ENCODE data around the gene MOB2. TPM values are rescaled to one million over a fixed set of nuclear protein-coding genes. Genes with fewer than 3 reads are reported as not detected.

The MOB2 gene
- total and polyA plus RNA-seq, 4 donors: 8.3 to 18.5 (median 14.8) TPM

- Histone ChIP-seq H3K27me3 (ENCODE audit: control insufficient read depth in 4 of 4, insufficient read depth in 4 of 4, low read length in 3 of 4) (no peaks in the 10 kb centered on the region), H3K4me3 (ENCODE audit: low read depth in 1 of 3, low read length in 3 of 3) (no peak overlapping the region), H3K9me3 (ENCODE audit: control insufficient read depth in 4 of 4, low read length in 3 of 4) (no peaks in the 10 kb centered on the region), H3K9ac (ENCODE audit: low read depth in 1 of 2, low read length in 2 of 2) (no peak overlapping the region), H3K4me1 (ENCODE audit: control insufficient read depth in 4 of 4, insufficient read depth in 4 of 4, low read length in 3 of 4) (peaks cover 0 to 6% (median 2%) of the 10 kb centered on the region in 4 donors), H3K27ac (ENCODE audit: low read depth in 1 of 2, low read length in 2 of 2) (no peak overlapping the region), H3K36me3 (ENCODE audit: control insufficient read depth in 4 of 4, insufficient read depth in 3 of 4, low read depth in 1 of 4, low read length in 3 of 4) (peaks cover 3 to 16% (median 8%) of the 10 kb centered on the region in 4 donors)
- DNase-seq (ENCODE audit: low spot score): no peak
- 82% methylated on average over 6 of the region's 6 CpGs for WGBS
- TF ChIP-seq GABPA (IDR thresholded peaks at IDR 0.05 in 1 of 2, conservative IDR thresholded peaks at IDR 0.05 in 1 of 2) (no peak), EGR1 (IDR thresholded peaks at IDR 0.05; ENCODE audit: low read depth in 2 of 2) (no peak), FOXA2 (IDR thresholded peaks at IDR 0.05) (no peak), ZBTB33 (IDR thresholded peaks at IDR 0.05) (no peak), FOXA1 (IDR thresholded peaks at IDR 0.05) (no peak), HNF4A (conservative IDR thresholded peaks at IDR 0.05) (no peak), ATF3 (IDR thresholded peaks at IDR 0.05) (no peak), YY1 (IDR thresholded peaks at IDR 0.05) (no peak), NR2F2 (IDR thresholded peaks at IDR 0.05) (no peak), RAD21 (IDR thresholded peaks at IDR 0.05) (no peak), SP1 (IDR thresholded peaks at IDR 0.05) (no peak), HNF4G (IDR thresholded peaks at IDR 0.05) (no peak), TAF1 (conservative IDR thresholded peaks at IDR 0.05) (no peak), RXRA (IDR thresholded peaks at IDR 0.05) (no peak), MAX (IDR thresholded peaks at IDR 0.05) (no peak), REST (IDR thresholded peaks at IDR 0.05) (no peak), JUND (IDR thresholded peaks at IDR 0.05) (no peak)
- TF ChIP-seq, protein P1, sequence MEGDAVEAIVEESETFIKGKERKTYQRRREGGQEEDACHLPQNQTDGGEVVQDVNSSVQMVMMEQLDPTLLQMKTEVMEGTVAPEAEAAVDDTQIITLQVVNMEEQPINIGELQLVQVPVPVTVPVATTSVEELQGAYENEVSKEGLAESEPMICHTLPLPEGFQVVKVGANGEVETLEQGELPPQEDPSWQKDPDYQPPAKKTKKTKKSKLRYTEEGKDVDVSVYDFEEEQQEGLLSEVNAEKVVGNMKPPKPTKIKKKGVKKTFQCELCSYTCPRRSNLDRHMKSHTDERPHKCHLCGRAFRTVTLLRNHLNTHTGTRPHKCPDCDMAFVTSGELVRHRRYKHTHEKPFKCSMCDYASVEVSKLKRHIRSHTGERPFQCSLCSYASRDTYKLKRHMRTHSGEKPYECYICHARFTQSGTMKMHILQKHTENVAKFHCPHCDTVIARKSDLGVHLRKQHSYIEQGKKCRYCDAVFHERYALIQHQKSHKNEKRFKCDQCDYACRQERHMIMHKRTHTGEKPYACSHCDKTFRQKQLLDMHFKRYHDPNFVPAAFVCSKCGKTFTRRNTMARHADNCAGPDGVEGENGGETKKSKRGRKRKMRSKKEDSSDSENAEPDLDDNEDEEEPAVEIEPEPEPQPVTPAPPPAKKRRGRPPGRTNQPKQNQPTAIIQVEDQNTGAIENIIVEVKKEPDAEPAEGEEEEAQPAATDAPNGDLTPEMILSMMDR (IDR thresholded peaks at IDR 0.05; ENCODE audit: low read depth, low read length, missing input control): no peak
These were observed 3.1 kb downstream of the MOB2 start for GRCh38 chr11:1483445-1483961.

All from liver (tissue), 9 donors.